DOHH2 (cell line): ENCODE data around the gene LRRC8B.

Experiments used
- H3F3A ChIP-seq: fragments of 200-600 bp; sonication (generic), shearing (Covaris generic); 2 replicates; pipeline ENCODE4 v1.6.0; 2016; ENCODE audit warnings: antibody characterized with exemption, mild to moderate bottlenecking; ENCODE audit not compliant: control insufficient read depth, insufficient read depth
- H3K27ac ChIP-seq: fragments of 200-600 bp; sonication (generic); 2 replicates; pipeline ENCODE4 v1.5.1; 2014; ENCODE audit warnings: low read depth, mild to moderate bottlenecking, low read length, moderate library complexity
- H3K27me3 ChIP-seq: fragments of 200-600 bp; sonication (generic); 2 replicates; pipeline ENCODE4 v1.6.1; 2014; ENCODE audit warnings: mild to moderate bottlenecking, low read length, mixed read lengths; ENCODE audit not compliant: control insufficient read depth
- H3K36me3 ChIP-seq: fragments of 200-600 bp; sonication (generic); 2 replicates; pipeline ENCODE4 v1.6.1; 2014; ENCODE audit warnings: mild to moderate bottlenecking, low read length, moderate library complexity, mixed read lengths; ENCODE audit not compliant: control insufficient read depth
- H3K4me1 ChIP-seq: fragments of 200-600 bp; sonication (generic); 2 replicates; pipeline ENCODE4 v1.6.1; 2014; ENCODE audit warnings: mild to moderate bottlenecking, low read length, mixed read lengths; ENCODE audit not compliant: control insufficient read depth
- H3K4me2 ChIP-seq: fragments of 200-600 bp; sonication (generic); 2 replicates; pipeline ENCODE4 v1.6.0; 2014; ENCODE audit warnings: mild to moderate bottlenecking, low read length, moderate library complexity
- H3K4me3 ChIP-seq: fragments of 200-600 bp; sonication (generic); 2 replicates; pipeline ENCODE4 v1.5.1; 2014; ENCODE audit warnings: mild to moderate bottlenecking, low read length, mixed read lengths
- H3K79me2 ChIP-seq: fragments of 200-600 bp; sonication (generic); 2 replicates; pipeline ENCODE4 v1.6.1; 2014; ENCODE audit warnings: mild to moderate bottlenecking, low read length, mixed read lengths; ENCODE audit not compliant: control insufficient read depth
- H3K9me2 ChIP-seq: fragments of 200-600 bp; sonication (generic); replicated peaks from 2 replicates; pipeline ENCODE4 v1.6.1; 2014; ENCODE audit warnings: mild to moderate bottlenecking, low read length, mixed read lengths; ENCODE audit not compliant: control insufficient read depth
- H3K9me3 ChIP-seq: fragments of 200-600 bp; sonication (generic); 2 replicates; pipeline ENCODE4 v1.6.1; 2014; ENCODE audit warnings: antibody characterized with exemption, low read length, mixed read lengths; ENCODE audit not compliant: control insufficient read depth, insufficient read depth
- H4K20me1 ChIP-seq: fragments of 200-600 bp; sonication (generic); 2 replicates; pipeline ENCODE4 v1.6.0; 2014; ENCODE audit warnings: low read depth, mild to moderate bottlenecking, antibody characterized with exemption, low read length, moderate library complexity; ENCODE audit not compliant: control insufficient read depth, insufficient read depth
- EZH2phosphoT487 ChIP-seq: fragments of 200-600 bp; sonication (generic); IDR thresholded peaks from 2 replicates; pipeline ENCODE4 v1.6.1; 2017; ENCODE audit warnings: borderline replicate concordance, mild to moderate bottlenecking, antibody characterized with exemption, low read length, moderate library complexity, mixed read lengths
- TF ChIP-seq, protein P1 (sequence below): fragments of 200-600 bp; sonication (generic); IDR thresholded peaks from one replicate; pipeline ENCODE4 v1.5.1; 2014; ENCODE audit warnings: antibody characterized with exemption, mild to moderate bottlenecking, low read depth, low read length; ENCODE audit not compliant: poor library complexity, severe bottlenecking

LRRC8B gene

DNA sequence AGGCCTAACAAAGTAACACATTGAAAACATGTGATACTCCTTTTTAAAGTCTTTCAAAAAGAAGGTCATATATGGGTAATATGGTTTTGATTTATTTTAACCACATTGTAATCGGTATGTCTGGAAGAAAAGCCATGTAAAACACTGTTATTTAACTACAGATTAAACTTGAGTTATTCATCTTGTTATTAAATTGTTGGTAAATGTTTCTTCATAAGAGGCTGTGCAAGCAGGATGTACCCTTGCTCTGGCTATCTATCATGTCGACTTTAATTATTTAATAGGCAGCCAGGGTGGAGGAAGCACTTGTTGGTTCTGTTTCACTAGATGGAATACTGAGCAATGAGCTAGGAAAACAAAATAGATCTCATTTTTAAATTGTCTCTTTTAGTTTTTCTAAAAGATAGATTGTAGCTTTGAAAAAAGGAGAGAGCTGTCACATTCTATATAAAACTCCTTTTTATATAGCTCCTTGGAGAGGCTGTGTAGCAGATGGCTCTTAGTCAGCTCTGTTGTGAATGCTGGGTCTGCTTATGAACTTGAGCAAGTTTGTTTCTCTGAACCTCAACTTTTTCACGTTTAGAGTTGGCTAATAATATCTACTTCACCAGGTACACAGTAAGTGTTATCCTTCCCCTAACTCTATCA is 39.5 kb downstream of the LRRC8B start:
- Histone ChIP-seq H3K4me3 (no peak overlapping the region), H3K27me3 (no peaks in the 10 kb centered on the region), H3K4me2 (no peak overlapping the region), H4K20me1 (no peaks in the 10 kb centered on the region), H3K27ac (no peak overlapping the region), H3K36me3 (no peaks in the 10 kb centered on the region; the same call in none of the 2 replicates), H3K79me2 (peaks cover 3% of the 10 kb centered on the region), H3K9me3 (peaks cover 3% of the 10 kb centered on the region; the same call in 1 of the 2 replicates), H3K4me1 (no peaks in the 10 kb centered on the region), H3F3A (no peaks in the 10 kb centered on the region), H3K9me2 (no peaks in the 10 kb centered on the region)
- TF ChIP-seq, protein P1, sequence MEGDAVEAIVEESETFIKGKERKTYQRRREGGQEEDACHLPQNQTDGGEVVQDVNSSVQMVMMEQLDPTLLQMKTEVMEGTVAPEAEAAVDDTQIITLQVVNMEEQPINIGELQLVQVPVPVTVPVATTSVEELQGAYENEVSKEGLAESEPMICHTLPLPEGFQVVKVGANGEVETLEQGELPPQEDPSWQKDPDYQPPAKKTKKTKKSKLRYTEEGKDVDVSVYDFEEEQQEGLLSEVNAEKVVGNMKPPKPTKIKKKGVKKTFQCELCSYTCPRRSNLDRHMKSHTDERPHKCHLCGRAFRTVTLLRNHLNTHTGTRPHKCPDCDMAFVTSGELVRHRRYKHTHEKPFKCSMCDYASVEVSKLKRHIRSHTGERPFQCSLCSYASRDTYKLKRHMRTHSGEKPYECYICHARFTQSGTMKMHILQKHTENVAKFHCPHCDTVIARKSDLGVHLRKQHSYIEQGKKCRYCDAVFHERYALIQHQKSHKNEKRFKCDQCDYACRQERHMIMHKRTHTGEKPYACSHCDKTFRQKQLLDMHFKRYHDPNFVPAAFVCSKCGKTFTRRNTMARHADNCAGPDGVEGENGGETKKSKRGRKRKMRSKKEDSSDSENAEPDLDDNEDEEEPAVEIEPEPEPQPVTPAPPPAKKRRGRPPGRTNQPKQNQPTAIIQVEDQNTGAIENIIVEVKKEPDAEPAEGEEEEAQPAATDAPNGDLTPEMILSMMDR: no peak
- TF ChIP-seq EZH2phosphoT487: no peak

DNA sequence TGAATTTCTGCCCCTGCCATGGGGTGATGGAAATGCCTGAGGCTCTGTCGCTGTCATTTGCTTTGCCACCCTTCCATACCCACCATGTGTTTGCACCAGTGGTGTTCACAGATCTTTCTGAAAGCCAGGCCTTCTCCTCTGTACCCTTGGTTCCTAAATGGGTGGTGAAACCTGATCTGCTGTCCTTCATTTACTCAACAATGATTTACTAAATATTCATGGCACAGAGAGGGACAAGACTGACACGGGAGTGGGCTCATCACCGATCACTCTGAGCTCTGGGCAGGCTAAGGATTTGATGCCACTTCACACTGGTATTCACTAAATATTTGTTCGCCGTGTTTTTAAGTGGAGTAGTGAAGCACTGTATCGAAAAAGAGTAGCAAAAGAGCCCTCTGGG is 40.9 kb downstream of the LRRC8B start:
- H3K9me3 ChIP-seq: no peaks in the 10 kb centered on the region
- H3K27me3 ChIP-seq: no peaks in the 10 kb centered on the region
- no peaks in the 10 kb centered on the region for H3F3A ChIP-seq
- no peak overlapping the region for H3K27ac ChIP-seq
- no peaks in the 10 kb centered on the region for H3K9me2 ChIP-seq
- H3K4me2 ChIP-seq: no peak overlapping the region
- TF ChIP-seq EZH2phosphoT487: no peak
- TF ChIP-seq, protein P1: no peak
- H4K20me1 ChIP-seq: no peaks in the 10 kb centered on the region
- H3K4me1 ChIP-seq: peaks cover 7% of the 10 kb centered on the region
- H3K4me3 ChIP-seq: no peak overlapping the region
- peaks cover 3% of the 10 kb centered on the region for H3K79me2 ChIP-seq
- H3K36me3 ChIP-seq: no peaks in the 10 kb centered on the region; the same call in 1 of the 2 replicates

DNA sequence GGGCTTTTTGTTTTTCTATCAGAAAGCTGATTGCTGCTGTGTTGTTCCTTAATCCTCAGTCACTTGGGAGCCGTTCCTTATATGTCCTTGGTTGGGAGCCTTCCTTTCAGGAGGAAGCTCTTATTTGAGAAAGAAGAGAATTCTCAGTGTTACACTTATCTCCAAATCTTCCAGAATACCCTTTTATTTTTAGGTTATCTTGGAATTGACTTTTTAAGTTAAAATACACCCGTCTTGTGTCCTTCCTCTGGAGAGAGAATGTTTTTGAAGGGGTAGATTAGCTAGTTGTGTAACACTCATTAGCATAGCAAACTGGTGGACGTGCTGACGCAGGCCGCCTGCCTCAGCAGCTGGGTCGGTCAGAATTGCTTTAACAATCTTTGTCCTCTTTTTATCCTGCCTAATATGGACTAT is 42.1 kb downstream of the LRRC8B start:
- H3K4me2 ChIP-seq: no peak overlapping the region
- H3K27ac ChIP-seq: no peak overlapping the region
- TF ChIP-seq EZH2phosphoT487: no peak
- TF ChIP-seq, protein P1: no peak
- no peak overlapping the region for H3K4me3 ChIP-seq
- peaks cover 2% of the 10 kb centered on the region; the same call in 1 of the 2 replicates for H3K36me3 ChIP-seq
- H4K20me1 ChIP-seq: no peaks in the 10 kb centered on the region
- peaks cover 16% of the 10 kb centered on the region for H3K4me1 ChIP-seq
- peaks cover 3% of the 10 kb centered on the region for H3K79me2 ChIP-seq
- no peaks in the 10 kb centered on the region for H3F3A ChIP-seq
- no peaks in the 10 kb centered on the region for H3K9me2 ChIP-seq
- H3K9me3 ChIP-seq: no peaks in the 10 kb centered on the region; the same call in 1 of the 2 replicates
- H3K27me3 ChIP-seq: no peaks in the 10 kb centered on the region
